ENCODE data around the gene FMNL2.

DNA sequence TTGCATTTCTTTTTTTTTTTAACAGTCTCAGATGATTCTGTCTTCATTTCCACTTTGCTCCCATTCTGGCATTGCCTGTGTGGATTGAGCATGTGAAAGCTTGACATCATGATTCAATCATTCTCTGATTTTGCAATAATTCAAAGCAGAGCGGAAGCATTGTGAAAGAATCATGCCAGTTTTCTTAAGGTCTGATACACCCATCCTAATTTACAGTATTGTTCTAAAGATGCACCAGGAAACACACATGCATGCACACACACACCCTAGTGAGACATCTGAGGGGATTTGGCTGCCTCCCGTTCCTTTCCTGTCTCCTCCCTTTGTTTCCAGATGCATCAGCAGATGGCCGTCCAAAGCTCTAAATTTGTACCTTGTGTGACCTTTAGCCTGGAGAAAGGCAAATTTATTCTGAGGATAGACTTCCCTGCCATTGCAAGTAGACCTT, 97.3 kb downstream of the FMNL2 start:
- TF ChIP-seq POLR2AphosphoS5 (IDR thresholded peaks at IDR 0.05; ENCODE audit: low read depth): no peak
- TF ChIP-seq, protein P1, sequence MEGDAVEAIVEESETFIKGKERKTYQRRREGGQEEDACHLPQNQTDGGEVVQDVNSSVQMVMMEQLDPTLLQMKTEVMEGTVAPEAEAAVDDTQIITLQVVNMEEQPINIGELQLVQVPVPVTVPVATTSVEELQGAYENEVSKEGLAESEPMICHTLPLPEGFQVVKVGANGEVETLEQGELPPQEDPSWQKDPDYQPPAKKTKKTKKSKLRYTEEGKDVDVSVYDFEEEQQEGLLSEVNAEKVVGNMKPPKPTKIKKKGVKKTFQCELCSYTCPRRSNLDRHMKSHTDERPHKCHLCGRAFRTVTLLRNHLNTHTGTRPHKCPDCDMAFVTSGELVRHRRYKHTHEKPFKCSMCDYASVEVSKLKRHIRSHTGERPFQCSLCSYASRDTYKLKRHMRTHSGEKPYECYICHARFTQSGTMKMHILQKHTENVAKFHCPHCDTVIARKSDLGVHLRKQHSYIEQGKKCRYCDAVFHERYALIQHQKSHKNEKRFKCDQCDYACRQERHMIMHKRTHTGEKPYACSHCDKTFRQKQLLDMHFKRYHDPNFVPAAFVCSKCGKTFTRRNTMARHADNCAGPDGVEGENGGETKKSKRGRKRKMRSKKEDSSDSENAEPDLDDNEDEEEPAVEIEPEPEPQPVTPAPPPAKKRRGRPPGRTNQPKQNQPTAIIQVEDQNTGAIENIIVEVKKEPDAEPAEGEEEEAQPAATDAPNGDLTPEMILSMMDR (conservative IDR thresholded peaks at IDR 0.05; ENCODE audit: low read depth in 2 of 2): no peak
- no peak for TF ChIP-seq ZNF114 (CRISPR knock-in tag; IDR thresholded peaks at IDR 0.05)
- TF ChIP-seq, protein P2, sequence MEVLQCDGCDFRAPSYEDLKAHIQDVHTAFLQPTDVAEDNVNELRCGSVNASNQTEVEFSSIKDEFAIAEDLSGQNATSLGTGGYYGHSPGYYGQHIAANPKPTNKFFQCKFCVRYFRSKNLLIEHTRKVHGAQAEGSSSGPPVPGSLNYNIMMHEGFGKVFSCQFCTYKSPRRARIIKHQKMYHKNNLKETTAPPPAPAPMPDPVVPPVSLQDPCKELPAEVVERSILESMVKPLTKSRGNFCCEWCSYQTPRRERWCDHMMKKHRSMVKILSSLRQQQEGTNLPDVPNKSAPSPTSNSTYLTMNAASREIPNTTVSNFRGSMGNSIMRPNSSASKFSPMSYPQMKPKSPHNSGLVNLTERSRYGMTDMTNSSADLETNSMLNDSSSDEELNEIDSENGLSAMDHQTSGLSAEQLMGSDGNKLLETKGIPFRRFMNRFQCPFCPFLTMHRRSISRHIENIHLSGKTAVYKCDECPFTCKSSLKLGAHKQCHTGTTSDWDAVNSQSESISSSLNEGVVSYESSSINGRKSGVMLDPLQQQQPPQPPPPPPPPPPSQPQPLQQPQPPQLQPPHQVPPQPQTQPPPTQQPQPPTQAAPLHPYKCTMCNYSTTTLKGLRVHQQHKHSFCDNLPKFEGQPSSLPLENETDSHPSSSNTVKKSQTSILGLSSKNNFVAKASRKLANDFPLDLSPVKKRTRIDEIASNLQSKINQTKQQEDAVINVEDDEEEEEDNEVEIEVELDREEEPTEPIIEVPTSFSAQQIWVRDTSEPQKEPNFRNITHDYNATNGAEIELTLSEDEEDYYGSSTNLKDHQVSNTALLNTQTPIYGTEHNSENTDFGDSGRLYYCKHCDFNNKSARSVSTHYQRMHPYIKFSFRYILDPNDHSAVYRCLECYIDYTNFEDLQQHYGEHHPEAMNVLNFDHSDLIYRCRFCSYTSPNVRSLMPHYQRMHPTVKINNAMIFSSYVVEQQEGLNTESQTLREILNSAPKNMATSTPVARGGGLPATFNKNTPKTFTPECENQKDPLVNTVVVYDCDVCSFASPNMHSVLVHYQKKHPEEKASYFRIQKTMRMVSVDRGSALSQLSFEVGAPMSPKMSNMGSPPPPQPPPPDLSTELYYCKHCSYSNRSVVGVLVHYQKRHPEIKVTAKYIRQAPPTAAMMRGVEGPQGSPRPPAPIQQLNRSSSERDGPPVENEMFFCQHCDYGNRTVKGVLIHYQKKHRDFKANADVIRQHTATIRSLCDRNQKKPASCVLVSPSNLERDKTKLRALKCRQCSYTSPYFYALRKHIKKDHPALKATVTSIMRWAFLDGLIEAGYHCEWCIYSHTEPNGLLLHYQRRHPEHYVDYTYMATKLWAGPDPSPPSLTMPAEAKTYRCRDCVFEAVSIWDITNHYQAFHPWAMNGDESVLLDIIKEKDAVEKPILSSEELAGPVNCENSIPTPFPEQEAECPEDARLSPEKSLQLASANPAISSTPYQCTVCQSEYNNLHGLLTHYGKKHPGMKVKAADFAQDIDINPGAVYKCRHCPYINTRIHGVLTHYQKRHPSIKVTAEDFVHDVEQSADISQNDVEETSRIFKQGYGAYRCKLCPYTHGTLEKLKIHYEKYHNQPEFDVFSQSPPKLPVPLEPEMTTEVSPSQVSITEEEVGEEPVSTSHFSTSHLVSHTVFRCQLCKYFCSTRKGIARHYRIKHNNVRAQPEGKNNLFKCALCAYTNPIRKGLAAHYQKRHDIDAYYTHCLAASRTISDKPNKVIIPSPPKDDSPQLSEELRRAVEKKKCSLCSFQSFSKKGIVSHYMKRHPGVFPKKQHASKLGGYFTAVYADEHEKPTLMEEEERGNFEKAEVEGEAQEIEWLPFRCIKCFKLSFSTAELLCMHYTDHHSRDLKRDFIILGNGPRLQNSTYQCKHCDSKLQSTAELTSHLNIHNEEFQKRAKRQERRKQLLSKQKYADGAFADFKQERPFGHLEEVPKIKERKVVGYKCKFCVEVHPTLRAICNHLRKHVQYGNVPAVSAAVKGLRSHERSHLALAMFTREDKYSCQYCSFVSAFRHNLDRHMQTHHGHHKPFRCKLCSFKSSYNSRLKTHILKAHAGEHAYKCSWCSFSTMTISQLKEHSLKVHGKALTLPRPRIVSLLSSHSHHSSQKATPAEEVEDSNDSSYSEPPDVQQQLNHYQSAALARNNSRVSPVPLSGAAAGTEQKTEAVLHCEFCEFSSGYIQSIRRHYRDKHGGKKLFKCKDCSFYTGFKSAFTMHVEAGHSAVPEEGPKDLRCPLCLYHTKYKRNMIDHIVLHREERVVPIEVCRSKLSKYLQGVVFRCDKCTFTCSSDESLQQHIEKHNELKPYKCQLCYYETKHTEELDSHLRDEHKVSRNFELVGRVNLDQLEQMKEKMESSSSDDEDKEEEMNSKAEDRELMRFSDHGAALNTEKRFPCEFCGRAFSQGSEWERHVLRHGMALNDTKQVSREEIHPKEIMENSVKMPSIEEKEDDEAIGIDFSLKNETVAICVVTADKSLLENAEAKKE (CRISPR knock-in tag; IDR thresholded peaks at IDR 0.05): no peak
- TF ChIP-seq EZH2 (IDR thresholded peaks at IDR 0.05; ENCODE audit: low read depth, unreplicated experiment): no peak
- TF ChIP-seq, protein P3, sequence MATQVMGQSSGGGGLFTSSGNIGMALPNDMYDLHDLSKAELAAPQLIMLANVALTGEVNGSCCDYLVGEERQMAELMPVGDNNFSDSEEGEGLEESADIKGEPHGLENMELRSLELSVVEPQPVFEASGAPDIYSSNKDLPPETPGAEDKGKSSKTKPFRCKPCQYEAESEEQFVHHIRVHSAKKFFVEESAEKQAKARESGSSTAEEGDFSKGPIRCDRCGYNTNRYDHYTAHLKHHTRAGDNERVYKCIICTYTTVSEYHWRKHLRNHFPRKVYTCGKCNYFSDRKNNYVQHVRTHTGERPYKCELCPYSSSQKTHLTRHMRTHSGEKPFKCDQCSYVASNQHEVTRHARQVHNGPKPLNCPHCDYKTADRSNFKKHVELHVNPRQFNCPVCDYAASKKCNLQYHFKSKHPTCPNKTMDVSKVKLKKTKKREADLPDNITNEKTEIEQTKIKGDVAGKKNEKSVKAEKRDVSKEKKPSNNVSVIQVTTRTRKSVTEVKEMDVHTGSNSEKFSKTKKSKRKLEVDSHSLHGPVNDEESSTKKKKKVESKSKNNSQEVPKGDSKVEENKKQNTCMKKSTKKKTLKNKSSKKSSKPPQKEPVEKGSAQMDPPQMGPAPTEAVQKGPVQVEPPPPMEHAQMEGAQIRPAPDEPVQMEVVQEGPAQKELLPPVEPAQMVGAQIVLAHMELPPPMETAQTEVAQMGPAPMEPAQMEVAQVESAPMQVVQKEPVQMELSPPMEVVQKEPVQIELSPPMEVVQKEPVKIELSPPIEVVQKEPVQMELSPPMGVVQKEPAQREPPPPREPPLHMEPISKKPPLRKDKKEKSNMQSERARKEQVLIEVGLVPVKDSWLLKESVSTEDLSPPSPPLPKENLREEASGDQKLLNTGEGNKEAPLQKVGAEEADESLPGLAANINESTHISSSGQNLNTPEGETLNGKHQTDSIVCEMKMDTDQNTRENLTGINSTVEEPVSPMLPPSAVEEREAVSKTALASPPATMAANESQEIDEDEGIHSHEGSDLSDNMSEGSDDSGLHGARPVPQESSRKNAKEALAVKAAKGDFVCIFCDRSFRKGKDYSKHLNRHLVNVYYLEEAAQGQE (IDR thresholded peaks at IDR 0.05; ENCODE audit: unreplicated experiment): no peak
- TF ChIP-seq EZH2phosphoT487 (IDR thresholded peaks at IDR 0.05; ENCODE audit: unreplicated experiment): no peak
- no peak for TF ChIP-seq CREB1 (CRISPR knock-in tag; IDR thresholded peaks at IDR 0.05; ENCODE audit: low read depth)
- TF ChIP-seq, protein P4, sequence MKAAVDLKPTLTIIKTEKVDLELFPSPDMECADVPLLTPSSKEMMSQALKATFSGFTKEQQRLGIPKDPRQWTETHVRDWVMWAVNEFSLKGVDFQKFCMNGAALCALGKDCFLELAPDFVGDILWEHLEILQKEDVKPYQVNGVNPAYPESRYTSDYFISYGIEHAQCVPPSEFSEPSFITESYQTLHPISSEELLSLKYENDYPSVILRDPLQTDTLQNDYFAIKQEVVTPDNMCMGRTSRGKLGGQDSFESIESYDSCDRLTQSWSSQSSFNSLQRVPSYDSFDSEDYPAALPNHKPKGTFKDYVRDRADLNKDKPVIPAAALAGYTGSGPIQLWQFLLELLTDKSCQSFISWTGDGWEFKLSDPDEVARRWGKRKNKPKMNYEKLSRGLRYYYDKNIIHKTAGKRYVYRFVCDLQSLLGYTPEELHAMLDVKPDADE (IDR thresholded peaks at IDR 0.05): no peak
- no peak for TF ChIP-seq JUNB (IDR thresholded peaks at IDR 0.05; ENCODE audit: unreplicated experiment)
- TF ChIP-seq NANOG (IDR thresholded peaks at IDR 0.05; ENCODE audit: borderline replicate concordance): no peak
- no peak for TF ChIP-seq STAT1 (IDR thresholded peaks at IDR 0.05; ENCODE audit: unreplicated experiment)
- TF ChIP-seq ZNF331 (CRISPR knock-in tag; IDR thresholded peaks at IDR 0.05; ENCODE audit: low read depth): no peak
